Globus pallidus (tissue), 1 donor: ENCODE data around the gene ANTXRL.
"Not testable (repeated sequence)": the region's sequence is repeated elsewhere in the genome, so short reads cannot be mapped to it uniquely, and the experiment has no call there.

Experiments used
- DNase-seq: peaks from one replicate; pipeline ENCODE4 v3.0.0-alpha.2; 2015; ENCODE audit warnings: low spot score

The ANTXRL gene

GRCh38 chr10:46308113-46308415, 21.3 kb downstream of the ANTXRL start:
- no peak for DNase-seq

DNA sequence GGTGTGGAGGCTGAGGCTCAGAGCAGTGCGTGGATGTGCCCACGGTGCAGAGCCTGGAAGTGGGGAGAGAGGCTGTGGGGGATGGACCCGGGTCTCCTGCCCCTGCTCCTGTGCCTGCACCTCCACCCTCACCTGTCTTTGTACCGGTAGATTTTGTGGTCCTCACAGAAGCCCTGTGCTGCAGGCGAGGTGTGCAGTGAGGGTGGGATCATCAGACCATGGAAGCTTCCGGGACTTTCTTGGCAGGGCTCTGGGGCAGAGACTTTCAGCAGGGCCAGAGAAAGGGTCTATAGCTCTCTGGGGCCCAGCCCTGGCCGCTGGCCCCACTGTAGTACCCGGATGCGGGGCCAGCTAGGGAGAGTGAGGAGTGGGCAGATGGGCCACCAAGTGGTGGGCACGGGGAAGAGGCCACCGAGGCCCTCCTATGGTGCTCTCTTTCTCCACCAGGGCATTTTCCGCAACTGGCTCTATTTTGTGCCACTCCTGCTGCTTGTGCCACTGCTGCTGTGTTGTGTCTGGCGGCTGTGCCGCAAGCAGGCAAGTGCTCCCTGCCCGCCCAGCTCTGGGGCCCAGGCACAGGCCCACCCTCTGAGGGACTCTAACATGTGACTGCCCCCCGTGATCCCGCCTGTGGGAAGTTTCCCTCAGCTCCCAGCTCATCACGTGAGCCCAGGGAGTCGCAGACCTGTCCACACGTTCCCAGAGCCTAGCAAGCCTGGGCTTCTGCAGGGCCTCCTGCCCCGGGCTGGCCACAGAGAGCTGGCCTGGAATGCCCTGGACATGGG, 22.1 kb downstream of the ANTXRL start:
- DNase-seq = no peak

GRCh38 chr10:46309511-46310142, 22.8 kb downstream of the ANTXRL start:
- no peak for DNase-seq

- no peak for DNase-seq
Measured at GRCh38 chr10:46310143-46310514, 23.3 kb downstream of the ANTXRL start.

GRCh38 chr10:46310851-46311250, 24.1 kb downstream of the ANTXRL start:
- no peak for DNase-seq

DNA sequence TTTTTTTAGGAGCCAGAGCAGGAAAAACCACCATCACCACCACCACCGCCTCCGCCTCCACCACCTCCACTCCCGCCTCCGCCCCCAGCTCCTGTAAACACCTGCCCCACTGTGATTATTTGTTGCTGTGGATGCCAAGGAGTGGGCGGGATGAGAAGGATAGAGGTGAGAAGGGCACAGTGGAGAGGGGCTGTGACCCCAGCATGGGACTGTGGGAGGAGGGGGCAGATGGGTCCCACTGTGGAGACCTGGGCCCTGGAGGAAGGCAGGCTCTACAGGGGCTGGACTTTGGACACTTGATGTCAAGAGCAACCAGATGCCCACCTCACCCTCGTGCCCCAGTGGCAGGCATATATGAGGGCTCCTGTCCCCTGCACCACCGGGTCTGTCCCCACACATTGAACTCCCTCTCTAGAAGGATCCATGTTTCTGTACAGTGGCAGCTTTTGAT, 24.7 kb downstream of the ANTXRL start:
- no peak for DNase-seq

DNA sequence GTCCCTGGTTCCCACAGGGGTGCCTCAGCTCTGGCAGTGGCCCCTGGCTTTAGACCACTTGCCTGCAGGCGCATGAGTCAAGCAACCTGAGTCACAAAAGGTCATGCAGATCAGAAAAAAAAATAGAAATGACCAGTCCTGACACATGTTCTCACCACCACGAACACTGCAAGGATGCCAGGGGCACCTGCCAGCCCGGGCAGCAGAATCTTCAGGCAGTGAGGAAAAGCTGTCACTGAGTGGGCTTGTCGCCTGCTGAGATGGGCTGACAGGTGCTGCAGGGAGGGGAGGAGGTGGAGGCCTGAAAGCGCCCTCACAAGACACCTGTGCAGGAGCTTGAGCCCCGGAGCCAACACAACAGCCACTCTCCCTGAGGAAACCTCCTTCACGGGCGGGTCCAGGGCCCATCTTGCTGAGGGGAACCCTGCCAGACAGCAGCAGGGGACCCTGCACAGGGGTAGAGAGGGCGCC, 25.2 kb downstream of the ANTXRL start:
- DNase-seq = not testable (repeated sequence)

DNA sequence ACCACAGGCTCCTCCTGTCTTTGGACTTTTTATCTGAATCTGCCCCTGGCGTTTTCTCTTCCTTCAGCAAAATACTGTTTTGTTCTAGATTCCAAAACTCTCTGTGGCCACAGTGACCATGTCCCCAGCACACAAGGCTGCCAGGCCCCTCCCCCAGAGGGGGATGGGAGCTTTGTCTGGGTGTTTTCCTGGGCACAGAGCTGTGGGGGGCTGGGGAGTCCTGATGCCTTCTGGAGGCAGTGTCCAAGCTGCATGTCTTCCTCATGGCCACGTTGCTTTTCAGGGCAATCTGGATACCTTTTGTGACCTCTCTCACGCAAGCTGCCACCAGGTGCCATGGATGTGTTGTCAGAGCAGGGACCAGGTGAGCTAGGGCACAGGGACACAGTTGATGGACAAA, 26.2 kb downstream of the ANTXRL start:
- no peak for DNase-seq

DNA sequence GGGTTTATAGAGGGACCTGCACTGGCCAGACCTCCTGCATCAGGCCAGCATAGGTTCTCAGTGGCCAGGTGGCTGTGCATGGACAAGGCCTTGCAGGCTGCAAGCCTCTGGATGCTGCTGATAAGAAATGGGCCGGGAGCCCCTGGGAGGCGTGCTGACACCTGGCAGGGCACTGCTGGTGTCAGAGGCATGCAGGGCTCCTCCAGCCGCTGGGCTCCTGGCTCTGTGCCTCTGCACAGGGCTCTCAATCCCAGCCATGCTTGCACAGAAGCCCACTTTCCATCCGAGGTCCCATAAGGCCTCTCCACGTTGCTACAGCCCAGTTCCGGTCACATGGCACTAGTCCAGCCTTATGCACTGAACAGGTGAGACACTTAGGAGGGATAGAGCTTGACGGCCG, 27.3 kb downstream of the ANTXRL start:
- no peak for DNase-seq

DNA sequence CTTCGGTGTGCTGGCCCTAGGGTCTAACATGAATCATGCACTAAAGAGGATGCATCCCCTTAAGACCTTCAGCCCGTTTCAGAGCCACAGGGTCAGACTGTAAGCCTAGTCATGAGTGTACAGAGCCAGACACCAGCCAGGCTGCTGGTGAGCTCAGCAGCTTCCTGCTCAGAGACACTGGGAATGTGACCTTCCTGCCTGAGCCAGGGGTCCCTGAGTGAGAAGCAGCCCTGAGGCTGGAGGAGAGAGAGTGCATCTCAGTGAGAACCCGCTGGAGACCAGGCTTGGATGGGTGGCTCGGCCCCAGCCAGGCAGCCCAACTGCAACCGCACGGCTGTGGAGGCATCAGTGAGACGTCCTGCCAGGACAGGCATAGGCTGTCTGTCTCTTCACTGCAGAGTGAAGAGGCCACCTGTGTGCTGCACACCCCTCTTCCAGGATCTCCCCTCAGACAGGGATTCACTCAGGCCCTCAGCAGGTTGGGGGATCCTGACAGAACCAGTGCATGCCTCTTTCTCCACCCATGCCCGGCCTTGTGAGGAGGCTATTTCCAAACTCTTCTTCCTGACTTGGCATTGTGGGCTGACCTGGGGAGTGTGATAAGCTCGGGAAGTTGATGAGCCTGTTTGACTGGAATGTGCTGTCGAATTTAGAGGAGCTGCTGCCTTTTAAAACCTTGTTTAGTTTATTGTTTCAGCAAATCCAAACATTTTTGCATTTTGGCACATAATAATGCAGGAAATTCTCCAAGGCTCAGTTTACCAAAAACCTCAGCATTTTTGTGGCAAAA, 28.5 kb downstream of the ANTXRL start:
- DNase-seq = not testable (repeated sequence)

DNA sequence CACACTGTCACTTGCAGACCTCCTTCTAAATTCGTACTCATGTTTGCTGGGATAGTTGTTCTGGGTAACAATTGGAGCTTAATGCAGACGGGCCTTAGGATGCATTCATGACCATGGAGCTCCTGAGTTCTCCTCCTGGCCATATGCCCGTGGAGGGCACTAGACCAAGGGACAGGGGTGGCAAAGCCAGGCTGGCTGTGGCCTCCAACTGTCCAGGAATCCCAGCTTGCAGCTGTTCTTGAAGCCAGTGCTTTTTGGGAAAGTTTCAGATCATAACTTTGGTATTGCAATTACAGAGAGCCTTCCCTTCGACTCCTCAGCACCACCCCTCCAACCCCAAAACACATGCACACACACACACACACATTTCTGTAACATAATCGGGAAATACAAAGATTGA, 30.6 kb downstream of the ANTXRL start:
- no peak for DNase-seq

GRCh38 chr10:46317889-46318288, 31.1 kb downstream of the ANTXRL start:
- DNase-seq = no peak

GRCh38 chr10:46318799-46319198, 32.0 kb downstream of the ANTXRL start:
- no peak for DNase-seq

DNA sequence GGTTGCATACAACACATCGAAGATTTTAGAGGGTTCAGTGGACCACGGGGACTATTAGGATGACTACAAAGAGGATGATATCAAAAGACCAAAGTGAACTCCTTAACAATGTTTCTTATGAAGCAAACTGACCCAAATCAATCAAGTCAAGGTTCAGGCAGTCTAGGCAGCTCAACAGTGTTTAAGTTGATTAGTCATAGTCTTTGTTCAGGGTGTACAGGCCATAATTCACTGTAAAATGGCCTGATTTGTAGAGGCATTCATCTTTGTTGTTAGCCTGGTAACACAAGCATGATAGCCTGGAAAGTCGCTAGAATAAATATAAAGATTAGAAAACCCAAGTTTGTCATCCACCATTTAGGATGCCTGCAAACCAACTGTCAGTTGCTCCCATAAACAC, 32.6 kb downstream of the ANTXRL start:
- no peak for DNase-seq

DNA sequence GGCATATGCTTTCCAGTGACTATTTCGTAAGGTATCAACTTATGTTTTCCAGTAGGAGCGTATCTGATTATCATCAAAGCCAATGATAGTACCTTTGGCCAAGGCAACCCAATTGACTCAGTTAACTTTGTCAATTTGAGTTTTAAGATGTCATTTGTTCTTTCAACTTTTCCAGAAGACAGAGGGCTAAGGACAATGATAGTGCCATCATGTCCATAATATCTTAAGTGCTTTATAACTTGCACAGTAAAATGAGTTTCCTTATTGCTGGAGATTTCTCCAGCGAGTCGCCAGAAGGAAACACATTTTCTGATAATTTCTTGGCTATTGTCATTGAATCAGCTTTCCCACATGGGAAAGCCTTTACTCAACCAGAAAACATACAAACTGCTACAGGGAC, 35.0 kb downstream of the ANTXRL start:
- no peak for DNase-seq

DNA sequence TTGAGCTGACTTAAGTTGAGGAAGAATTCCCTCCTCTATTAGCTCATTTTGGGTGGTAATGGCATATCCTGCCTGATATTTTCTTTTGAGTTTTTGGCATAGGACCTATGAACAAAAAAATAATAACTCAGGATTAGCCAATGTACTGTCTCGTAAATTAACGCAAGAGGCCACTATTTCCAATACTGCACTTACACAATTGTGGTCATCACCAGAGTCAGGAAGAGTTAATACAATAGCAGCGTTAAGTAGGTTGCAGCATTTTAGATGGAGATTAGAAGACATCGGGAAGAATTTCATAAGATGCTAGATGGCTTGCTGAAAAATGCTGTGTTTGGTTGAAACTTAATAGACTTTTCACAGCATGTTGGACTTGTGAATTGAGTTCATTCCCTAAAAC, 36.4 kb downstream of the ANTXRL start:
- no peak for DNase-seq

- peak; percentile 59 for DNase-seq
Measured at GRCh38 chr10:46325021-46325420, 38.2 kb downstream of the ANTXRL start.

DNA sequence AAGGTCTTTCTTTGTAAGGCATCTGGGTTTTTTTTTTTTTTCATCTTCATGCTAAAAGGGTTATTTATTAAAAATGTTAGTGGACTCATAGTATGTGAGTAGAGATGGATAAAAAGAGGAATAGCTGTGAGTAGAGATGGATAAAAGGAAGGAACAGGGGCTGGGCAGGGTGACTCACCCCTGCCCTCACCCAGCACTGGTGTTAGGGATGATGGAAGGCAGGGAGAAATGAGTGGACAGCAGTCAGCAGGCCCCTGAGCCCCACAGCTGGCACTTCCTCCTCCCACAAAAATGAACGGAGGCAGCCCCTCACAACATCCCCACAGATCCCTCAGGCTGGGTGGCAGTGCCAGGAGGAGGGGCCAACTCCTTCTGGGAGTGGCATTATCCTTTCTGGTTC, 39.3 kb downstream of the ANTXRL start:
- DNase-seq = no peak

DNA sequence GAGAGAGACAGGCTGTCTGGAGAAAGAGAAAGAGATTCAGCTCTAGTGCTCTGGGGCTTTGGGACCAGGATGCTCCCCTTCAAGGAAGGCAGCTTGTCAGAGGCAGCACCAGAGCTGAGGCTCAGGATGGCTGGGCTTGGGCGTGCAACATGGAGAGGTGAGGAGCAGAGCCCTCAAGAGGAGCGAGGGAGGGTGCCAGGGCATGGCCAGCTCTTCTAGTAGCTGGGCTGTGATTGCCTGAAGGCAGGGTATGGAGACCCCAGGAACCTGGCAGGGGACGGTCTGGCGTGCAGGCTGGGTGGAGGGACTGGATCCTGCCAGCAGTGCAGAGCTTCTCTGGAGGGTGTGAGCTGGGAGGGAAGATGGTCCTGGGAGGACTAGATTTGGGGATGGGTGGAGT, 40.2 kb downstream of the ANTXRL start:
- no peak for DNase-seq

DNA sequence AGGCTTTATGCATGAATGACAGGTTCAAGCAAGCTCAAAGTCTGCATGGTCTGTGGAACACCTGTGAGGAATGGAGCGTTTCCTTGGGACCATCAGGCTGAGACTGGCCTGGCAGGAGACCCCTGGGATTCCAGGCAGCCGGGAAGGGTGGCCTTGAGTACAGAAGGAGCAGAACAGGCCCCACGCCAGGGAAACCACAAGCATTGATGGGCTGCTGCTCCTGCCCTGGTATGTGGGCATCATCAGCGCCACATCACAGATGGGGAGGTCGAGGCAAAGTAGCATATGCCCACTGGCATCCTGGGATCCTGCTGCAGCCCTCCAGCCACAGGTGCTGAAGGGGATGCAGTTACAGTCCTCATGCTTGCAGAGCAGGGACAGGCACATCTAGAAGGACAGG, 40.9 kb downstream of the ANTXRL start:
- no peak for DNase-seq

GRCh38 chr10:46328853-46329689, 42.3 kb downstream of the ANTXRL start:
- DNase-seq = peak; percentile 95

GRCh38 chr10:46329690-46330016, 42.9 kb downstream of the ANTXRL start:
- no peak for DNase-seq
